HCT116 (cell line): ENCODE results near the gene DGCR6L. TPM values are rescaled to one million over a fixed set of nuclear protein-coding genes. Genes with fewer than 3 reads are reported as not detected.
A peak's percentile ranks its signal among the peaks of the same experiment; 100 is the strongest.

ENCODE experiments used
- ATAC-seq: fragments of 200-7000 bp; cut with Tn5 transposase; 2 replicates; pipeline ENCODE4 v1.9.1; 2020; ENCODE audit warnings: mild to moderate bottlenecking, moderate library complexity
- BruUV-seq: library from RNA; stranded (reverse); fragments of 400-500 nt; replicated peaks from 2 replicates; lab custom pipeline; 2021; lab: Mats Ljungman, UMichigan
- CTCF ChIA-PET: fragments of 300-600 bp; sonication (Branson Sonifier 250); formaldehyde crosslinking; loops from one replicate; lab custom pipeline; 2021; ENCODE audit warnings: antibody characterized with exemption; lab: Charles Lee
- POLR2A ChIA-PET: fragments of 300-600, 350-600 bp; sonication (Branson Sonifier 250); formaldehyde crosslinking; loops from one replicate; lab custom pipeline; 2021; ENCODE audit warnings: antibody characterized with exemption; lab: Charles Lee
- RAD21 ChIA-PET, 2 experiments: fragments of 300-600 bp; sonication (Branson Sonifier 250); formaldehyde crosslinking; loops; one replicate each; lab custom pipeline; 2023; ENCODE audit warnings: low total read pairs in 2 of 2; ENCODE audit not compliant: uncharacterized antibody in 2 of 2, unreplicated experiment in 2 of 2, low non-redundant PET in 1 of 2; lab: Charles Lee
- DNase-seq: peaks from one replicate; pipeline ENCODE4 v3.0.0-alpha.2; 2010; ENCODE audit warnings: low read depth, low spot score
- H2AFZ ChIP-seq: fragments of 200-600 bp; shearing (Covaris generic), sonication (generic); 2 replicates; pipeline ENCODE4 v1.6.1; 2017; ENCODE audit warnings: low read depth, mixed run types, mixed read lengths, antibody characterized with exemption, low read length; ENCODE audit not compliant: poor library complexity, severe bottlenecking
- H3K27ac ChIP-seq: 2 replicates; pipeline ENCODE4 v1.5.1; 2012; ENCODE audit warnings: low read depth, low read length
- H3K27me3 ChIP-seq: fragments of 200-600 bp; sonication (generic); 2 replicates; pipeline ENCODE4 v1.6.1; 2016; ENCODE audit warnings: mixed run types, low read length, mixed read lengths; ENCODE audit not compliant: insufficient read depth
- H3K36me3 ChIP-seq, 2 experiments: fragments of 200-500 bp in 1 of 2; fragments of 200-600 bp in 1 of 2; sonication (Bioruptor generic) in 1 of 2; sonication (generic) in 1 of 2; 2 replicates each; pipeline versions ENCODE4 v1.5.1 to v1.6.1; 2014 to 2016; ENCODE audit warnings: low read length in 2 of 2, inconsistent platforms in 1 of 2, mixed read lengths in 1 of 2, mixed run types in 1 of 2; ENCODE audit not compliant: insufficient read depth in 2 of 2, control insufficient read depth in 1 of 2
- H3K4me1 ChIP-seq, 2 experiments: fragments of 200-600 bp in 1 of 2; sonication (generic) in 1 of 2; 2 replicates each; pipeline versions ENCODE4 v1.5.1 to v1.6.1; 2012 to 2017; ENCODE audit warnings: low read length in 2 of 2, inconsistent platforms in 1 of 2, mild to moderate bottlenecking in 1 of 2, mixed read lengths in 1 of 2, mixed run types in 1 of 2, moderate library complexity in 1 of 2; ENCODE audit not compliant: insufficient read depth in 2 of 2, control insufficient read depth in 1 of 2
- H3K4me2 ChIP-seq: fragments of 200-600 bp; sonication (generic); 2 replicates; pipeline ENCODE4 v1.6.1; 2017; ENCODE audit warnings: mixed run types, low read length, mixed read lengths
- H3K4me3 ChIP-seq, 2 experiments: fragments of 200-600 bp in 1 of 2; sonication (generic) in 1 of 2; replicated peaks in 1 of 2; 2 replicates each; pipeline ENCODE4 v1.5.1; 2011 to 2016; ENCODE audit warnings: low read length in 2 of 2, control low read depth in 1 of 2, low read depth in 1 of 2, mild to moderate bottlenecking in 1 of 2, mixed read lengths in 1 of 2, mixed run types in 1 of 2
- H3K79me2 ChIP-seq: fragments of 200-600 bp; sonication (generic); 2 replicates; pipeline ENCODE4 v1.6.1; 2017; ENCODE audit warnings: mild to moderate bottlenecking, mixed run types, low read length, moderate library complexity, mixed read lengths; ENCODE audit not compliant: insufficient read depth
- H3K9ac ChIP-seq: fragments of 200-600 bp; sonication (generic); 2 replicates; pipeline ENCODE4 v1.6.1; 2016; ENCODE audit warnings: low read length, mixed read lengths
- H3K9me2 ChIP-seq: fragments of 200-600 bp; sonication (generic), shearing (Covaris generic); 2 replicates; pipeline ENCODE4 v1.6.1; 2017; ENCODE audit warnings: mixed run types, mild to moderate bottlenecking, moderate library complexity; ENCODE audit not compliant: insufficient read depth
- H3K9me3 ChIP-seq, 2 experiments: fragments of 200-500 bp in 1 of 2; fragments of 200-600 bp in 1 of 2; sonication (Bioruptor generic) in 1 of 2; sonication (generic) in 1 of 2; 2 replicates each; pipeline ENCODE4 v1.6.1; 2014 to 2017; ENCODE audit warnings: low read length in 2 of 2, mixed read lengths in 2 of 2, inconsistent platforms in 1 of 2, low read depth in 1 of 2, mild to moderate bottlenecking in 1 of 2, mixed run types in 1 of 2, moderate library complexity in 1 of 2; ENCODE audit not compliant: control insufficient read depth in 1 of 2, insufficient read depth in 1 of 2
- H4K20me1 ChIP-seq: fragments of 200-600 bp; sonication (generic), shearing (Covaris generic); 2 replicates; pipeline ENCODE4 v1.6.1; 2017; ENCODE audit warnings: mixed run types, mild to moderate bottlenecking, moderate library complexity; ENCODE audit not compliant: insufficient read depth
- CTCF ChIP-seq, 3 experiments: fragments of 200-600 bp in 1 of 3; sonication (generic) in 1 of 3; IDR thresholded peaks in 2 of 3; conservative IDR thresholded peaks in 1 of 3; 2 replicates each; pipeline ENCODE4 v1.5.1; 2012 to 2017; ENCODE audit warnings: low read depth in 2 of 3, low read length in 2 of 3, antibody characterized with exemption in 1 of 3, borderline replicate concordance in 1 of 3, control low read depth in 1 of 3, mild to moderate bottlenecking in 1 of 3, mixed read lengths in 1 of 3, mixed run types in 1 of 3, moderate library complexity in 1 of 3; ENCODE audit not compliant: insufficient read depth in 1 of 3
- EZH2phosphoT487 ChIP-seq: fragments of 200-600 bp; IDR thresholded peaks from 2 replicates; pipeline ENCODE4 v1.6.1; 2018; ENCODE audit warnings: antibody characterized with exemption, borderline replicate concordance
- YY1 ChIP-seq: IDR thresholded peaks from 2 replicates; pipeline ENCODE4 v1.6.1; 2011; ENCODE audit warnings: low read length, low read depth, moderate library complexity, mild to moderate bottlenecking; ENCODE audit not compliant: insufficient replicate concordance; ENCODE audit errors: extremely low read depth
- ZFX ChIP-seq: fragments of 450-650 bp; IDR thresholded peaks from 2 replicates; pipeline ENCODE4 v1.6.1; 2017
- intact Hi-C: fragments of 100-400 bp; cut with micrococcal nuclease; formaldehyde crosslinking; loops from 2 replicates; pipeline ENCODE4 v1.10.0; 2022
- total RNA-seq: library from RNA; stranded (reverse); gene quantifications from one replicate; pipeline ENCODE4 v1.2.1, GENCODE V29; 2021; ENCODE audit not compliant: unreplicated experiment

The DGCR6L gene
- total RNA-seq, 1 experiment from 2014 or later, result 44.9 TPM

- ChIA-PET RAD21 (no interaction called here), POLR2A (no interaction called here), CTCF (no interaction called here)
- H3K4me2 ChIP-seq, result peak within 1 kb of the TSS; percentile 87
- H3K9me3 ChIP-seq, result no peaks in the 10 kb centered on the region
- no peaks in the 10 kb centered on the region for H3K36me3 ChIP-seq
- H3K27ac ChIP-seq, result peak within 1 kb of the TSS; percentile 61
- intact Hi-C loops, result no loop called here
- no peaks in the 10 kb centered on the region for H3K27me3 ChIP-seq
- H3K9ac ChIP-seq, result peak within 1 kb of the TSS; percentile 53
- H2AFZ ChIP-seq, result no peak within 1 kb of the TSS
- H3K4me3 ChIP-seq, result peak within 1 kb of the TSS; percentile 50 to 62
- H3K4me1 ChIP-seq, result peaks cover 10 to 15% of the 10 kb centered on the region in 2 experiments; a peak in 3 of 4 replicates
- DNase-seq, result peak; percentile 8
- 0 out of 2 replicates have a peak, but pooled peaks cover 4% of the 10 kb centered on the region for H3K79me2 ChIP-seq
- no peaks in the 10 kb centered on the region for H4K20me1 ChIP-seq
- BruUV-seq, result no TSS peak
- ATAC-seq, result peak; percentile 85
- H3K9me2 ChIP-seq, result no peaks in the 10 kb centered on the region
- TF ChIP-seq YY1 (no peak), ZFX (peak; percentile 36; the same call in 1 of the 2 replicates), CTCF (IDR thresholded peaks at IDR 0.05 in 2 of 3, conservative IDR thresholded peaks at IDR 0.05 in 1 of 3; ENCODE audit: borderline replicate concordance in 1 of 3, insufficient read depth in 1 of 3, low read depth in 2 of 3, low read length in 2 of 3) (peak in 2 of 3 experiments; percentile 46 to 60; a peak in 4 of 6 replicates), EZH2phosphoT487 (no peak)
These were observed 51.4 kb downstream of the DGCR6L start, which contains the start of gene RTN4R for GRCh38 chr22:20268279-20269012. Gene RTN4R (minus strand): TSS chr22:20268318. CDS start chr22:20268092, 226 bp downstream.
